Activated naive CD8-positive, alpha-beta T cell (primary cell): Measurements from ENCODE around the gene HMBS.
"Not testable (repeated sequence)": the region's sequence is repeated elsewhere in the genome, so short reads cannot be mapped to it uniquely, and the experiment has no call there.

Source experiments
- H3K27ac Mint-ChIP-seq: one replicate; pipeline ENCODE4 v1.8.0; 2021; ENCODE audit warnings: mixed read lengths
- H3K27me3 Mint-ChIP-seq: one replicate; pipeline ENCODE4 v1.8.0; 2021; ENCODE audit warnings: mixed read lengths
- H3K36me3 Mint-ChIP-seq: one replicate; pipeline ENCODE4 v1.8.0; 2021; ENCODE audit warnings: mixed read lengths
- H3K4me1 Mint-ChIP-seq: one replicate; pipeline ENCODE4 v1.8.0; 2021; ENCODE audit warnings: low read depth, mixed read lengths
- H3K4me3 Mint-ChIP-seq: one replicate; pipeline ENCODE4 v1.8.0; 2021; ENCODE audit warnings: mild to moderate bottlenecking, mixed read lengths
- H3K9me3 Mint-ChIP-seq: one replicate; pipeline ENCODE4 v1.8.0; 2021; ENCODE audit warnings: low read depth, mixed read lengths

HMBS gene

DNA sequence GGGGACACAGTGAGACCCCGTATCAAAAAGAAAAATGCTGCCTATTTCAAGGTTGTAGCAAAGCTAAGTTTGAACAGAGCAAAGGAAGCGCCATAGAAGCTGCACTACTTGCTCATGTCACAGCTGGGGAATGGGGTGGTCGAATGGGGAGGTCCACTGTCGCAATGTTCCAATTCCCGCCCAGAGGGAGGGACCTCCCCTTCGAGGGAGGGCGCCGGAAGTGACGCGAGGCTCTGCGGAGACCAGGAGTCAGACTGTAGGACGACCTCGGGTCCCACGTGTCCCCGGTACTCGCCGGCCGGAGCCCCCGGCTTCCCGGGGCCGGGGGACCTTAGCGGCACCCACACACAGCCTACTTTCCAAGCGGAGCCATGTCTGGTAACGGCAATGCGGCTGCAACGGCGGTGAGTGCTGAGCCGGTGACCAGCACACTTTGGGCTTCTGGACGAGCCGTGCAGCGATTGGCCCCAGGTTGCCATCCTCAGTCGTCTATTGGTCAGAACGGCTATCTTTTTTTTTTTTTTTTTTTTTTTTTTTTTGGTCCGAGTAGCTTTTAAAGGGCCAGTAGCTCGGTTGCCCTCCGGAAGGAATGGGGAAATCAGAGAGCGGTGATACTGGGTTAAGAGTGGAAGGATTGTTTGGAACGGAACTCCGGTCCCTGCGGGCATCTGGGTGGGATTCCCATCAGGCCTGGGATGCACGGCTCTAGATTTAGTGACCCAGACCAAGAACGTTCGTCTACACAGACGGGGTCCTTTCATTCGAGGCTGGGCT lies at the start of gene HMBS:
TSS of gene HMBS (plus strand) at position 219 of the 774 bp plus-strand sequence. CDS start at position 372, 153 bp downstream.
- H3K4me1 Mint-ChIP-seq = peaks cover 19% of the 10 kb centered on the region
- no peaks in the 10 kb centered on the region for H3K9me3 Mint-ChIP-seq
- peak within 1 kb of the TSS; percentile 97 for H3K4me3 Mint-ChIP-seq
- H3K27ac Mint-ChIP-seq = peak within 1 kb of the TSS; percentile 94
- peaks cover 3% of the 10 kb centered on the region for H3K36me3 Mint-ChIP-seq
- no peaks in the 10 kb centered on the region for H3K27me3 Mint-ChIP-seq

DNA sequence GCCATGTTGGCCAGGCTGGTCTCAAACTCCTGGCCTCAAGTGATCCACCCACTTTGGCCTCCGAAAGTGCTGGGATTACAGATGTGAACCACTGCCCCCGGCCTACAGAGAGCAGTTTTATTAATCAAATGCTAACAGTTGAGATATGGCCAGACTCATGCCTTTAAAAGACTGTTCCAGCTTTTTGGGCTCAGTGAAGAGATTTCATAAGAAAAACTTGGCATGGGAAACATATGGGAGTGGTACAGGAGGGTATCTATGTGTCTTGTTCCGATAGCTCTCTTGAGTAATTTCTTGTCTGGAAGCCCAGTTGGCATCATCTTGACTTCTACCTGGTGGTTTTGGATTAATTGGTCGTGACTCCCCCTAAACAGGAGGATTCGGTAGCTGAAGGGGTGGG lies 45.8 kb upstream of the HMBS start:
- no peaks in the 10 kb centered on the region for H3K36me3 Mint-ChIP-seq
- H3K4me1 Mint-ChIP-seq = peaks cover 9% of the 10 kb centered on the region
- H3K9me3 Mint-ChIP-seq = no peaks in the 10 kb centered on the region
- no peak overlapping the region for H3K27ac Mint-ChIP-seq
- no peaks in the 10 kb centered on the region for H3K27me3 Mint-ChIP-seq
- H3K4me3 Mint-ChIP-seq = no peak overlapping the region

DNA sequence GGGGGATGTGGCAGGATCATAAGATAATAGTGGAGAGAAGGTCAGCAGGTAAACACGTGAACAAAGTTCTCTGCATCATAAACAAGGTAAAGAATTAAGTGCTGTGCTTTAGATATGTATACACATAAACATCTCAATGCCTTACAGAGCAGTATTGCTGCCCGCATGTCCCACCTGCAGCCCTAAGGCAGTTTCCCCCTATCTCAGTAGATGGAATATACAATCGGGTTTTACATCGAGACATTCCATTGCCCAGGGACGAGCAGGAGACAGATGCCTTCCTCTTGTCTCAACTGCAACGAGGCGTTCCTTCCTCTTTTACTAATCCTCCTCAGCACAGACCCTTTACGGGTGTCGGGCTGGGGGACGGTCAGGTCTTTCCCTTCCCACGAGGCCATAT lies 45.2 kb upstream of the HMBS start:
- not testable (repeated sequence) for H3K4me1 Mint-ChIP-seq, H3K4me3 Mint-ChIP-seq, H3K9me3 Mint-ChIP-seq, H3K27ac Mint-ChIP-seq, H3K36me3 Mint-ChIP-seq, H3K27me3 Mint-ChIP-seq

DNA sequence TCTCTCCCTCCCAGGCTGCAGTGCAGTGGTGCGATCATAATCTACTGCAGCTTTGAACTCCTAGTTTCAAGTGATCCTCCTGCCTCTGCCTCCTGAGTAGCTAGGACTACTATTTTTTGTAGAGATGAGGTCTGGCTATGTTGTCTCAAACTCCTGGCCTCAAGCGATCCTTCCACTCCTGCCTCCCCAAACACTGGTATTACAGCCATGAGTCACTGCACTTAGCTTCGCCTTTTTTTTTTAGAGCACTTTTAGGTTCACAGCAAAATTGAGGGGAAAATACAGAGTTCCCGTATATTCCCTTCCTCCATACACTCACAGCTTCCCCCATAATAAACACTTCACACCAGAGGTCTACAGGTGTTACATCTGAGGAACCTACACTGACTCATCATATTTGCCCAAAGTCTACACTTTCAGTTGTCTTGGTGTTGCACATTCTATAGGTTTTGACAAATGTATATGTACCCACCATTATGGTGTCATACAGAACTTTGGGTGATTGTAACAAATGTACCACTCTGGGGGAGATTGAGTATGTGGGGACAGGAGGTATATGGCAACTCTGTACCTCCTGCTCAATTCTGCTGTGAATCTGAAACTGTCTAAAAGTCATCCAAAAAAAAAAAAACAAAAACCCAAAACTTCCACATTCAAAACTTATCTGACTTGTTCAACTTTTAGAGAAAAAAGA lies 42.7 kb upstream of the HMBS start:
- Mint-ChIP-seq H3K36me3 (no peaks in the 10 kb centered on the region), H3K27ac (no peak overlapping the region), H3K27me3 (no peaks in the 10 kb centered on the region), H3K4me3 (no peak overlapping the region), H3K9me3 (no peaks in the 10 kb centered on the region), H3K4me1 (peaks cover 9% of the 10 kb centered on the region)

DNA sequence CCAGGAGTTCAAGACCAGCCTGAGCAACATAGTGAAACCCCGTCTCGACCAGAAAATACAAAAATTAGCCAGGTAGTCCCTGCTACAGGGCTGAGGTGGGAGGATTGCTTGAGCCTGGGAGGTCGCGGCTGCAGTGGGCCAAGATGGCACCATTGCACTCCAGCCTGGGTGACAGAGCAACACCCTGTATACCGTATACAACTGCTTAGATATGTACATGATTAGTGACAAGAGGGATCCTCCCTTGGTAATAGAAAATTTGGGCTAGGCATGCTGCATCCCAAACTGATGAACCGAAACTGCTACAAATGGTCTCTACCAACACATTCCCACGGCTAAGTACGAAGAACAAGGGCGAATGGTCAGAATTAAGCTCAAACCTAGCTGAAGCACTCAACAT lies 41.8 kb upstream of the HMBS start:
- Mint-ChIP-seq H3K27me3 (no peaks in the 10 kb centered on the region), H3K36me3 (peaks cover 3% of the 10 kb centered on the region), H3K4me1 (peaks cover 9% of the 10 kb centered on the region), H3K9me3 (no peaks in the 10 kb centered on the region), H3K4me3 (no peak overlapping the region), H3K27ac (no peak overlapping the region)

DNA sequence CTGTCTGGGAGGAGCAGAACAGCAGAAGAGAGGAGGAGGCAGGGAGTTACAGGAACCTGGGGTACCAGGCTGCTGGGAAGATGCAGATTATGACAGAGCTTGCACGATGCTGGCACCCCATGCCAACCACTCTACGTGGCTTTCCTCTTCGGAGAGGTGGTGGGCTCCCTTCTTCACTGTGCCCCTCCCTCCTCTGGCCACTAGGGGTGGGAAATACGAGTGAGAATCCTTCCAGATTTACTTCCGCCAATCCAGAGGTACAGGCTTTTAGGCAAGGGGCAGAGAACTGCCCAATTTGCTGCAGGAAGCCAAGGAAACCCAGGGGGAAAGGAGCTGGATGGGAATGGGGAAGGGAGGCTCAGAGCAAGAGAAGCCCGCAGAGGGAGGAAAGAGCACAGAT lies 40.0 kb upstream of the HMBS start:
- no peak overlapping the region for H3K4me3 Mint-ChIP-seq
- no peak overlapping the region for H3K27ac Mint-ChIP-seq
- no peaks in the 10 kb centered on the region for H3K9me3 Mint-ChIP-seq
- H3K27me3 Mint-ChIP-seq = no peaks in the 10 kb centered on the region
- H3K4me1 Mint-ChIP-seq = peaks cover 10% of the 10 kb centered on the region
- peaks cover 6% of the 10 kb centered on the region for H3K36me3 Mint-ChIP-seq

DNA sequence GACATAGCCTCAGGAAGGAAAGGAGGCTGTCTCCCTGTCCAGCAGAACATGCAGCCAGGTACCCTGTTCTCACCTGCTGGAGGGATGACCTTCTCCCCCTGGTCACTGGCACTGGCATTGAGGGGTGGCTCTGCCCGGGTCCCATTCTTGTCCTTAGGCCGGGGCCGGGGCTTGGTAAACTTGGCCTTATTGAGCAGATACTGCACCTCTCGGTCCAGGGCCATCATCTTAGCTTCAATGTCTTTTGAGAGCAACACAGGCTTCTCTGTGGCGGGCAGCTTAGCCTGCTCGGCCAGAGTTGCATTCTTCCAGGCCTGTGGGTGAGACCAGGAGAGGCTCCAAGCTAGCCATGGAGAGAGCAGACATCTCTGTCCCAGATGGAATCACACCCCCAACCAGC lies 38.2 kb upstream of the HMBS start:
- no peaks in the 10 kb centered on the region for H3K9me3 Mint-ChIP-seq
- H3K27me3 Mint-ChIP-seq = no peaks in the 10 kb centered on the region
- no peak overlapping the region for H3K4me3 Mint-ChIP-seq
- H3K36me3 Mint-ChIP-seq = peaks cover 6% of the 10 kb centered on the region
- H3K4me1 Mint-ChIP-seq = peaks cover 10% of the 10 kb centered on the region
- H3K27ac Mint-ChIP-seq = no peak overlapping the region

DNA sequence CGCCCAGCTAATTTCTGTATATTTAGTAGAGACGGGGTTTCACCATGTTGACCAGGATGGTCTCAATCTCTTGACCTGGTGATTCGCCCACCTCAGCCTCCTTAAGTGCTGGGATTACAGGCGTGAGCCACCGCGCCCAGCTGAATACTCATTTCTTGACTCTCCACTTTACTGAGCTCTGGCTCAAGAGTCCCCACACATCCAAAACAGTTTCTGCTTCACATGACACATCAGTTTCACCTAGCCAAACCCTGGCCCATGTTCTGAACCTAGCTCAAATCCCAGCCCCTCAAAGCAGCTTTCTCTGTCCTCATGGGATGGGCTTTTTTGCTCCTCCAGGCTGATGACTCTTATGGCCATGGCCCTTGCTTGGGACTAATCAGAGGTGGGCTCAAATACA lies 37.5 kb upstream of the HMBS start:
- Mint-ChIP-seq H3K4me1 (peaks cover 9% of the 10 kb centered on the region), H3K9me3 (no peaks in the 10 kb centered on the region), H3K4me3 (no peak overlapping the region), H3K36me3 (peaks cover 8% of the 10 kb centered on the region), H3K27me3 (no peaks in the 10 kb centered on the region), H3K27ac (no peak overlapping the region)

DNA sequence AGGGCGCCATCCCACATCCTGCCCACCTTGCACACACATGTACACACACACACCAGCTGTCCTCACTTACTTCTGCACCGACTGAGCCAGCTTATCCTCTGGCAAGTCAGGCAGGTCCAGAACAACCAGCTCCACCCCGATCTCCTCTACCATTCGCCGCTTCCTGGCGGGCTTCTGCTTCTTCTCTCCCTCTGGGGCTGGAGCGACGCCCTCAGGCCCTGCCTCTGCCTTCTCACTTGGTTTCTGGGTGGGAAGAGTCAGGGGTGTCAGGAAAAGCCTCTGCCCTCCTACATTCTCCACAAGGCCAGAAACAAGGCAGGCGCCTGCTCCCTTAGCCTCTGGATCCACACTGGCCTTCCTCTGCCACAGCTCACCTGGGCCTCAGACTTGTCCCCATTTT lies 36.0 kb upstream of the HMBS start:
- peaks cover 6% of the 10 kb centered on the region for H3K4me1 Mint-ChIP-seq
- peaks cover 11% of the 10 kb centered on the region for H3K36me3 Mint-ChIP-seq
- no peak overlapping the region for H3K27ac Mint-ChIP-seq

DNA sequence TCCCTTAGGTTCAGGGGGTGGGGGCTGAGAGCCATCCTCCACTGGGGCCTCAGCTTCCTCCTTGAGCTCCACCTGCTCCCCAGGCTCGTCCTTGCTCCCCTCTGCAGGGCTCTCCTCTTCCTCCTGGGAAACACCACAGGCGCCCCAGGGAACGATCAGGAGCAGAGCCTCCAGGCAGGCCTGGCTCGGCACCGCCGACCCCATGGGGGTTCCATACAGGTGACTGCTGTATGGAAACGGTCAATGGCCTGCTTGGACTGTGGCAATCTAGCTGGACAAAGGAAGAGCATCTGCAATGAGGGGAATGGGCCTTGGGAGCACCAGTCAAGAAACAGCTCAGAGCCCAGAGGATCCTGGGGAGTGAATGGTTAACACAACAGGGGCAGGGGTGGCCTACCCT lies 35.6 kb upstream of the HMBS start:
- Mint-ChIP-seq H3K9me3 (no peaks in the 10 kb centered on the region), H3K27me3 (no peaks in the 10 kb centered on the region), H3K27ac (no peak overlapping the region), H3K4me3 (no peak overlapping the region), H3K36me3 (peaks cover 11% of the 10 kb centered on the region), H3K4me1 (peaks cover 9% of the 10 kb centered on the region)

More for the DNA sequence above, 36.0 kb upstream of the HMBS start:
- Mint-ChIP-seq H3K27me3 (no peaks in the 10 kb centered on the region), H3K4me3 (no peak overlapping the region), H3K9me3 (no peaks in the 10 kb centered on the region)

DNA sequence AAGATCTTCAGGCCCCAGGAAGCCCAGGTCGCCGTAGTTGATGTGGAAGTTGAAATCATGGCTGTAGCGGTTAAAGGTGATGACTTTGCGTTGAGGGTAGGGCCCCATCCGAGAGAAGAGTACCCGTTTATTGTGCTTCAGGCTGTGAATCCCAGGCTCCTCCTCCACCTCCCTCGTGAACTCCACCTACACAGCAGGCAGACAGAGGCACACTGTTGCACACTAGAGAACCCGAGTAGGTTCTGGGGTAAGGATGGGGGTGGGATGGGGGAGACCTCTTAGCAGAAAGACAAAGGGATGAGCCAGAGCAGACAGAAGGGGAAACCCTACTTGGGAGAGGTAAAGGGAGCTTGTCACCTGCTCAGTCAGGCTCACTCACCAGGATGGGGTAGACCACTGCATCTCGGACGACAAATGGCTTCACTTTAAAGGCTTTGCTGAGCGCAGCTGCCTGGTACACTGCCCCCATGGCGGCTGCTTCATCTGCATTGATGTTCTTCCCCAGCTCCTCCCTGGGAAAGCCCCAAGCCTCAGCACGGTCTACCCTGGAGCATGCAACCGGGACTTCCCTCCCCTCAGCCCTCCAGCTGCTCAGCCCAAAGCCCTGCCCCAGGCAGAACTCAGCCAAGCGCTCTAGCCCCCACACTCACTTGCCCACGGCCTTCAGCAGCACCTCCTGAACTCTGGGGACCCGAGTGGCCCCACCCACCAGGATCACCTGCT lies 33.1 kb upstream of the HMBS start:
- H3K36me3 Mint-ChIP-seq = peaks cover 19% of the 10 kb centered on the region
- no peaks in the 10 kb centered on the region for H3K9me3 Mint-ChIP-seq
- H3K27ac Mint-ChIP-seq = no peak overlapping the region
- H3K27me3 Mint-ChIP-seq = no peaks in the 10 kb centered on the region
- peaks cover 24% of the 10 kb centered on the region for H3K4me1 Mint-ChIP-seq
- H3K4me3 Mint-ChIP-seq = no peak overlapping the region

DNA sequence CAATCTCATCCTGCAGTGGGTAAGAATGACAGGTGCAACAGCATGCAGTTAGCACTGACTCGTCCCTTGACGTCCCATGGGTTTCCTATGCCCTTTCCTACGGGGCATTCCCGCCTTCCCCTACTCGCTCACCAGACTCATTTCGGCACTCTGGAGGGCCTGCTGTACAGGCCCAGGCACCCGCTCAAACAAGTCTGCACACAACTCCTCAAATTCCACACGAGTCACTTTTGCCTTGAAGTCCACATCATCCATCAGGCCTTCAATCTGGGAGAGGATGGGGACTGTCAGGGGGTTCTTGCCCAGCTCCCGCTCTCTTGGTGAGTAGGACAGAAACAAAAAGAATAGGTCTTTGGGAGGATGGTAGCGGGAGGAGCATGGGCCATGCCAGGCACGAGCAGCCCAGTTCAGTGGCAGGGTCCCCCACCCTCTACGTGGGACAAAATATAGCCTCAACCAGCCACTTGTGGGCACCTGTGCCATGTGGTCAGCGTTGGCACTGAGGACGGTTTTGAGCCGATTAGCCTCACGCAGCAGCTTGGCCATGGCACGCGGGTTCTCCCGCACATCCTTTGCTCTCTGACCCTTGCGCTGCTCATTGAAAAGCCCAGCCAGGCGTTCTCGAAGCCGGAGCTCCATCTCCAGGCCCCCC lies 32.4 kb upstream of the HMBS start:
- Mint-ChIP-seq H3K27ac (peak overlapping the region; percentile 34), H3K4me1 (peaks cover 26% of the 10 kb centered on the region), H3K27me3 (no peaks in the 10 kb centered on the region), H3K4me3 (no peak overlapping the region), H3K9me3 (no peaks in the 10 kb centered on the region), H3K36me3 (peaks cover 17% of the 10 kb centered on the region)

DNA sequence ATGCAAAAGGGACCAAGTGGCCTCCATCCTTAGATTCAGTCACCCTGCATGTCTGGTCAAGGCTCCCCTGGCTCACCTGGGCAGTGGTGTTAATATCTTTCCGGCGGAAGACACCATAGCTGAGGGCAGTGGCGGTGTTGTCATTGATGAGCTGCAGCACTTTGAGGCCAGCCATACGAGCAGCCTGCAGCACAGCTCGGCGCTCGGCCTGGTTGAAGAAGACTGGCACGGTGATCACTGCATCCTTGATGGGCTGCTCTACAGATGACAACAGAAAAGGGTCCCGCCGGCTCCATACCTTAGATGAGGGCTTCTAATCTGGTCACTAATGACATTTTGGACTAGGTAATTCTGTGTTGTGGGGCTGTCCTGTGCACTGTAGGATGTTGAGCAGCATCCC lies 30.3 kb upstream of the HMBS start:
- Mint-ChIP-seq H3K27ac (no peak overlapping the region), H3K9me3 (no peaks in the 10 kb centered on the region), H3K4me1 (peaks cover 35% of the 10 kb centered on the region), H3K4me3 (peak overlapping the region; percentile 94), H3K36me3 (peaks cover 16% of the 10 kb centered on the region), H3K27me3 (no peaks in the 10 kb centered on the region)

DNA sequence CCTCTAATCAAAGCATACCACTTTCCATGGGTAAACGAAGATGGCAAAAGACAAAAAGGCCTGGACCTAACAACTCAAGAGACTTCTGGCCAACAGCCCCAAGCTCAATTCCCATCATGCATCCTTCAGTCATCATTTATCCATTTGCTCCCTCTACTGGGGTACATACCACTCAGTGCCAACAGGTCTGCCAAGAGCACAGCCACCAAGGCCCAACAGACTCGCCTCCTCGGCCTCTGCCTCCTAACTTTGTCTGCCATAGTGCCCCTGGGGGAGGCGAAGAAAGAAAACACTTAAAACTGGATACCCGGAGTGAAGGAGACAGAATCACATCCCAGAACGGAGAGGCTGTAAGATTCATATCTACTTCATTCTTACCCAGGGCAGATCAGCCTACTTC lies 28.8 kb upstream of the HMBS start:
- peak overlapping the region; percentile 90 for H3K27ac Mint-ChIP-seq
- H3K4me3 Mint-ChIP-seq = peak overlapping the region; percentile 94
- H3K36me3 Mint-ChIP-seq = peaks cover 13% of the 10 kb centered on the region
- no peaks in the 10 kb centered on the region for H3K9me3 Mint-ChIP-seq
- peaks cover 33% of the 10 kb centered on the region for H3K4me1 Mint-ChIP-seq
- H3K27me3 Mint-ChIP-seq = no peaks in the 10 kb centered on the region
